Transverse colon (tissue), 4 donors: ENCODE measurements around the gene CYP11A1.

Source experiments
- CTCF ChIP-seq, 5 experiments: fragments of 200-600 bp in 3 of 5; fragments of 450-650 bp in 2 of 5; sonication (generic) in 3 of 5; IDR thresholded peaks; 1 replicate in 2 of 5; 2 replicates in 3 of 5; pipeline ENCODE4 v1.5.1; 2016 to 2017; ENCODE audit warnings: antibody characterized with exemption in 5 of 5, inconsistent platforms in 3 of 5, mild to moderate bottlenecking in 2 of 5, moderate library complexity in 1 of 5
- POLR2A ChIP-seq: fragments of 450-650 bp; IDR thresholded peaks from one replicate; pipeline ENCODE4 v1.6.1; 2016; ENCODE audit warnings: antibody characterized with exemption, mild to moderate bottlenecking, moderate library complexity
- POLR2AphosphoS5 ChIP-seq, 3 donors: sonication (generic); formaldehyde crosslinking; IDR thresholded peaks; one replicate each; pipeline ENCODE4 v1.6.1; 2016; ENCODE audit warnings: antibody characterized with exemption in 3 of 3

DNA sequence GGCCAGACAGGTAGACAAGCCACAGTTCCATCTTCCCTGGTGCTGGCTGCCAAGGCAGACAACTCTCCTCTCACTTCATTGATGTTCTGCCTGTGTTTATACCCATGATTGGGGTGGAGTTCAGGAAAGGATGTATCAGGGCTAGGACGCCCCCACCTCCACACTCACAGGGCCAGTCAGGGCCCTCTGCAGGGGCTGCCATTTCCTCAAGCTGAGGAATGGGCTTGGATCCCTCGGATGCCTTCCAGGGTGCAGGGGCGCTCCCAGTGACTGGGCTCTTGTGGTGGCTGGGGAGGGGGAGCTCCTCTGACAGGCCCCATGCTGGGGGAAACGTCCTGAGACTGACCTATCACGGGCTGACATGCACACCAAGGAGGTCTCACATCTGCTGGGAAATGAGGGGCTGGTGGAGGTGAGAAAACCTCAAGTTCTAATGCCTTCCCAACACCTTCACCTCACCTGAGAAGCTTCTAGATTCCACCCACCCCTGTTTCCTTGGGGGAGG lies 34.9 kb upstream of the CYP11A1 start:
- TF ChIP-seq CTCF (IDR thresholded peaks at IDR 0.05) (no peak), POLR2AphosphoS5 (IDR thresholded peaks at IDR 0.05) (no peak), POLR2A (no peak)
